KBM-7 (cell line): Measurements from ENCODE around the gene TRIM36.
A peak's percentile ranks its signal among the peaks of the same experiment; 100 is the strongest.

Experiments
- DNase-seq: peaks from one replicate; pipeline ENCODE4 v3.0.0-alpha.2; 2015
- in situ Hi-C: fragments of 300-500 bp; cut with MboI; formaldehyde crosslinking; loops from 2 replicates; pipeline ENCODE4 v1.14.3; 2020; ENCODE audit warnings: low sequenced_read_pairs, low pct_unique_long_range_greater_than_20kb, mixed read lengths

Gene TRIM36, protein sequence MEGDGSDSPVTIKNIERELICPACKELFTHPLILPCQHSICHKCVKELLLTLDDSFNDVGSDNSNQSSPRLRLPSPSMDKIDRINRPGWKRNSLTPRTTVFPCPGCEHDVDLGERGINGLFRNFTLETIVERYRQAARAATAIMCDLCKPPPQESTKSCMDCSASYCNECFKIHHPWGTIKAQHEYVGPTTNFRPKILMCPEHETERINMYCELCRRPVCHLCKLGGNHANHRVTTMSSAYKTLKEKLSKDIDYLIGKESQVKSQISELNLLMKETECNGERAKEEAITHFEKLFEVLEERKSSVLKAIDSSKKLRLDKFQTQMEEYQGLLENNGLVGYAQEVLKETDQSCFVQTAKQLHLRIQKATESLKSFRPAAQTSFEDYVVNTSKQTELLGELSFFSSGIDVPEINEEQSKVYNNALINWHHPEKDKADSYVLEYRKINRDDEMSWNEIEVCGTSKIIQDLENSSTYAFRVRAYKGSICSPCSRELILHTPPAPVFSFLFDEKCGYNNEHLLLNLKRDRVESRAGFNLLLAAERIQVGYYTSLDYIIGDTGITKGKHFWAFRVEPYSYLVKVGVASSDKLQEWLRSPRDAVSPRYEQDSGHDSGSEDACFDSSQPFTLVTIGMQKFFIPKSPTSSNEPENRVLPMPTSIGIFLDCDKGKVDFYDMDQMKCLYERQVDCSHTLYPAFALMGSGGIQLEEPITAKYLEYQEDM

DNA sequence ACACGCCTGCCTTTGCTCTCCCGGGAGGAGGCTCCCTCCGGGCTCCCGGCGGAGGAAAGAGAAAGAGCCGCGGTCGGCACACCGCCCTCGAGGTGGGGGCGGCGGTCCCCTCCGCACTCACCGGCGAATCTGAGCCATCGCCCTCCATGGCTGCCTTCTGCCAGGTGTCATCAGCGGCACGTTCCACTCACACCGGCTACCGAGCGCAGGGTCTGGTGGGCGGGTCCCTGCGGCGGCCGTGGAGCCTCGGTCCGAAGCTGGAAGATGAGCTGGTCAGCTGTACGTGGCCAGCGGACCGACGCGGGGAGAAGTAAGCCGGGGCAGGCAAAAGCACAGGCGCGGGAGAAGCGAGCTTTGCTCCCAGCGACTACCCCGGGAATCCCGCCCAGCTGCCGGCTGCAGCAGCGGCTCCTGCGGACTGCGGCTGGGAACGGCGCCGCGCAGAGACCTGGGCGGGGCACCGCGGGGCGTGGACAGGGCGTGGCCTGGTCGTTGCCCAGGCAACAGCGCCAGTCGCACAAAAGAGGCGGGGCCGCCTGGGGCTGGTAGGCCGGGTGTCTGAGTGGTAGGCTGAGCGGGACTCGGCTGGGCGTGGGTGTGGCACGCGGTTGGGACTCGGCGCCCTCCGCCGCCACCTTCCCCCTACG, at the start of gene TRIM36:
TSS of gene TRIM36 (minus strand) at position 422 of the 647 bp plus-strand sequence. CDS start at position 148, 274 bp downstream.
- in situ Hi-C loops = no loop called here
- peak; percentile 97 for DNase-seq

DNA sequence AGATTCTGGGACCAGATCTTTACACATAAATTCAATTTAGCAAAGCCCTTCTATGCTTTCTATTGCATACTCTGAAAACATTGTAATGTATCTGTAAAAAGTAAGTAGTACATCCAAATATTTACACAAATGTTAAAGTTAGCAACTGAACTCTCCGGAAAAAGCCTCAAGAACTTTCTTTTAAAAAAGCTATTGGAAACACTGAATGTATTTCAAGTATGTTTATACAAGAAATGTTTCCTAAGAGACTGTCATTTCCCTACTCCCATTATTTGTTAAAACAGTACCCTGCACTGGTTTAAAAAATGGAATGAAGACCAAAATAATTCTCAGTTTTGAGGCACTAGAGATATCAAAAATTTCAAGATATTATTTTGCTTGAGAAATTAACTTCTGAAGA, 44.8 kb upstream of the TRIM36 start:
- in situ Hi-C loops = no loop called here
- DNase-seq = no peak

DNA sequence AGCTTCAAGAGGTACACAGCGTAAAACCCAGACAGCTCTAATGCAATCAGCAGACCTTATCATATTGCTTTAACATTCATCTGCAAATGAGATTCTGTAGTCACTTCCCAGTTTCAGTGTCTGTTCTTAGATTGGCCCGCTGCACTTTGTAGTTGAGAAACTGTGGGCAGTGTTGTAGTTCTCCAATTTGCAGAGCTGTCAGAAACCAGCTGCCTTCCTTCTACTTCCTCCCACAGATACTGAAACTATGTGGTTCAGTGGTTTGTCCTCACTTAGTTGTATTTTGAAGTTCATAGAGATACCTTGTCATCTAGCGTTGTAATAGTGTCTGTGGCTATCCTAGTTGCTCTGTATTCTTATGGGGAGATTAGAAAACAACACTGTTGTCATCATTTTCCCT, 39.6 kb upstream of the TRIM36 start:
- peak; percentile 94 for DNase-seq
- in situ Hi-C loops = no loop called here

DNA sequence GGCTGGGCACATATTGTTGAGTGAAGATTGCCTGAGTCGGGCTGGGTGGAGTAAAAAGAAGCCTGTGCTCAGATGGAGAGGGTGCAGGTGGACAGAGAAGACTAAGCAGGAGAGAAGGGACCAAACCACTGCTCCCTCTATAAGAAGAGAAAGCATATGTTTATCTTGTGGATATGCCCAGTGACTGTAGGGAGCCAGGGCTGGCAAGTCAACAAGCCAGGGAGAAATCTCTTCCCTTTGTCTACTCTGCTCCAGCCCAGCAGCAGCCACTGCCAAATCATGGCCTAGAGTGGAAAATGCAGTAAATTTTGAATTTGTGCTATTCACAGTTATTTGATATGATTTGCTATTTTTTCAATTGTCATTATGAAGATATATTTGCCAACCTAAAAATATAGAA, 33.2 kb upstream of the TRIM36 start:
- DNase-seq = no peak
- in situ Hi-C loops = no loop called here

DNA sequence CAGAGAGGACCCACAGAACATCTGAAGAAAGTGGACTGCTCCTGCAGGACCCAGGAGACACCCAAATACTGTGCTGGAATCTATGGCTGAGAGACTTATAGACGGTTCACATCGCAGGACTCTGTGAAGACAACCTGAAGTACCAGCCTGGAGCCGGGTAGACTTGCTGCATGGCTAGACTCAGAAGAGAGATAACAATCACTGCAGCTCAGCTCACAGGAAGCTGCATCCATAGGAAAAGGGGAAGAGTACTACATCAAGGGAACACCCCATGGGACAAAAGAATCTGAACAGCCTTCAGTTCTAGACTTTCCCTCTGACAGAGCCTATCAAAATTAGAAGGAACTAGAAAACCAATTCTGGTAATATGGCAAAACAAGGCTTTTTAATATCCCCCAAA, 26.5 kb upstream of the TRIM36 start:
- in situ Hi-C loops = no loop called here

DNA sequence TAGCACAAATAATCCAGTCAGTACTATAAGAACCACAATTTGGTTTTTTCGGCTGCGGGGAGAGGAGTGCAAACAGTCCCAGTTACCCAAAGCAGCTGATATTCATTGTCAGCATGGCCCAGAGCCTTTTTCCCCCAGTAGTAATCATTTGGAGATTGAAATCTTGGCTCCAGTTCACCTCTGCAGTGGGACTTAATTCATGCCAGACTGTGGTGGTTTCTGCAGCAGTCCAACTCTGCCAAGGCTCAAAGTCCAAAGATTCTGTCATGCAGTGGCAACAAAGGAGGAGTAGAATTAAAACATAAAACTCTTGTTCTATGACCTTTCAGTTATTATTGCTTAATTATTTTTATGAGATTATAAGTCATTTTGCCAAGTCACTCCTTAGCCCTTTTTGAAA, 25.0 kb upstream of the TRIM36 start:
- in situ Hi-C loops = no loop called here
- DNase-seq = no peak

More for the DNA sequence above, 26.5 kb upstream of the TRIM36 start:
- DNase-seq = no peak

DNA sequence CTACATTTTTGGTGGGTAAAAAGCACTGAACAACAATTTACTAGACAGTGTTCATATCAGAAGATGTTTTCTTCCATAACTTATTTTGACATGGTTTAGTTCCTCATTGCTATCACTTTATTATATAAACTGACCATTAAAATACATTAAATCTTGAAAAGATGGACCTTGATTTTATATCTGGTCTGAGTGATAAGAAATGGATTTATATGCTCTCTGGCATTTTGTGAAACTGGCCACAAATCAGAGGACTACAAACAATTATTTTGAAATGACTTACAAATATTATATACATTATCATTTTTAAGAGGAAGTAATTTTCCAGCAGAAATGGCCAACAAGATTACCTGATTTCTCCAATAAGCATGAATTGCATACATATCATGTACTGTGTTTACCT, 23.6 kb upstream of the TRIM36 start:
- DNase-seq = no peak

DNA sequence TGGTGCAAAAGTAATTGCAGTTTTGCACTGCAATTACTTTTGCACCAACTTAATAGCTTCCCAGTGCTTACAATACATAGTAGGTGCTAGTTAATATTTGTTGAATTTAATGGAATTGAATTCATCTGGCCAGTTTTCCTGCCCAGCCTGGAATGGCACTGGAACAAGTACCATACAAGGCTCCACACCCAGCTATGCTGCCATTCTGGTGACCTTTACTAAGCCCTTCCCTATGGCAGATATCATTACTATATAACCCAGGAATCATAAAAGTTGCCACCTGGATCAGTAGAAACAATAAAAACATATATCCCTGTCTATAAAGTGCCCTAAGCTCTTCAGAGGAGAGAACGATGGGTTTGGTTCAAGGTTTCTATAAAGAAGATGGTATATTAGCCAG, 22.4 kb upstream of the TRIM36 start:
- in situ Hi-C loops = no loop called here

More for the DNA sequence above, 23.6 kb upstream of the TRIM36 start:
- in situ Hi-C loops = no loop called here

DNA sequence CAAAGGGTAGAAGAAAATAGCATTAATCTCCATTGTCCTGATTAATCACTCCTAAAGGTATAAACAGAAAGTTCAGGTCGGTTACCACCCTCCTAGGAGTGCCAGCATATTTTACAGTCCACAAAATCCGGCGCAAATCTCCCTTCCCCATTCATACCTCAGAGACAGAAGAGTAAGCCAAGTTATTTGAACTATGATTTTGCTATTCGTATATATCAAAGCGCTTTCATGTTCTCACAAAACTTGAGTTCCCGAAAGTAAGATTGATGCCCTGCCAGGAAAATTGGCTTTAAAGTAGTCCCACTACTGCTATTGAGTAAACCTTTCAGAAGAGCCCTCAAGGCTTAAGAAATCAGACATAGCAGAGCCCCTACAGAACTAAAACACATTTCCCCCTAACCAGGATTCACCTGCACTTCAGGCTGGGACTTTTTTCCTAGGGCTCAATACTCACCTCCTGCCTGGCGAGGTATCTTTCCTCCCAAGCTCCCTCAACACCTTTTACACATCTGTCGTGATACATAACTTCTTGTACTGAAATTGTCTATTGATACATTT, 21.8 kb upstream of the TRIM36 start:
- DNase-seq = no peak
- in situ Hi-C loops = no loop called here

More for the DNA sequence above, 22.4 kb upstream of the TRIM36 start:
- no peak for DNase-seq

DNA sequence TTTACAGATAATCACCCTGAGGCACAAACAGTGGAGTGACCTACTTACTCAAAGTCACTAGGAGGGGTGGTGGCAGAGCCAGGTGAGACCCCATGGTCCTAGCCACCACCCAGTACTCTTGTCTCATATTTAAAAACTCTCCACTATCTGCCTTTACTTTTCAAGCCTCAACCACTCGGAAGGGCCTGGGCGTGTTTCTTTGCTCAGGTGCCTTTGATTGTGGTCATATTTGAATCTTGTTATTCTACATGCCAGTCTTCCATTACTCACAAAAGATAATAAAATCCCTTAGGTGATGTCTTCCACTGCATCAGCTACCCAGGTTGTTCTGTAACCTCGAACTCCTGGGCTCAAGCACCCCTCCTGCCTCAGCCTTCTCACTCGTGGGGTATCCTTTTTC, 20.7 kb upstream of the TRIM36 start:
- in situ Hi-C loops = no loop called here
- DNase-seq = no peak

DNA sequence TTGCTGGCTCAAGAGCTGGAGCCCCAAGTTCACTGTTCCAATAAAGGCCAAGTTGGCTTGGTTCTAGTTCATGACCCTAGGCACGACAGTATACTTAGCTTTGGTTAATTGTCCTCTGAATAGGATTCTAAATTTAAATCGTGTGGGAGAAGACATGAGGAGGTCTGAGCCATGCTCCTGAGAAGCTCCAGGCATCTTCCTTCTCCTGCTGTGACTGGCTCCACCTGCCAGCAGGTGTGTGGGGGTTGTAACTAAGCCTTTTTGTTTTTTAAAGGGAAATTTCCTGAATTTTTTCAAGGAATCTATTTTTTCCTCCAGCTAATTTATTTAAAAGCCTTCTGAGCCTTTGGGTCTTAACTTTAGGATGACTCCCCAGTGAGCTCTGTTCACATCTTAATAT, 20.2 kb upstream of the TRIM36 start:
- DNase-seq = no peak
- in situ Hi-C loops = no loop called here

DNA sequence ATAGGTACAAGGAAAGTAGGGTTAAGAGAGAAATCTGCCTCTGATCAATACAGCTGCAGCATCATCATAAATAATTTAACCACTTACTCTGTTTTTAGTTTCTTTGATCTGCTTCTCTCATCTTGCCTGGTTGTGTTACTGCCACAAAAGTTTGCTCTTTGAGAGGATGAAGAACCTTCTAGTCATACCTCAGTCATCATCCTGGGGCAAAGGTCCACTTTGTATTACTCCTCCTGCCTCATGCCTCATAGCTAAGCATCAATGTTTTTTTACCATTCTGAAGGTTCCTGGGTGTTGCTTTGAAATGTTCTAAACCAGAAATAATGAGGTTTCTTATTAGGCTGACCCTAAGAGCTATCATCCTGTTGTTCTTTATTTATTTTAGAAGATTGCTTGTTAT, 17.1 kb upstream of the TRIM36 start:
- DNase-seq = no peak
- in situ Hi-C loops = no loop called here

DNA sequence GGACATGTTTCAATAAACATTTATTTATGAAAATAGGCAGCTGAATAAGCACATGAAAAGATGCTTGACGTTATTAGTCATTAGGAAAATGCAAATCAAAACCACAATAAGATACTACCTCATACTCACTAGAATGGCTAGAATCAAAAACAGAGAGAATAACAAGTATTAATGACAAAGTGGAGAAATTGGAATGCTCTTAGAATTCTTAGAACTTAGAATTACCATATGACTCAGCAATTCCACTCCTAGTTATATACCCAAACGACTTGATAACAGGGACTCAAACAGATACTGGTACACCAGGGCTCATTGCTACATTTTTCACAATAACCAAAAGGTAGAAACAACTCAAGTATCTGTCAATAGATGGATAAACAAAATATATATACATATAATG, 15.1 kb upstream of the TRIM36 start:
- in situ Hi-C loops = no loop called here
- DNase-seq = no peak

DNA sequence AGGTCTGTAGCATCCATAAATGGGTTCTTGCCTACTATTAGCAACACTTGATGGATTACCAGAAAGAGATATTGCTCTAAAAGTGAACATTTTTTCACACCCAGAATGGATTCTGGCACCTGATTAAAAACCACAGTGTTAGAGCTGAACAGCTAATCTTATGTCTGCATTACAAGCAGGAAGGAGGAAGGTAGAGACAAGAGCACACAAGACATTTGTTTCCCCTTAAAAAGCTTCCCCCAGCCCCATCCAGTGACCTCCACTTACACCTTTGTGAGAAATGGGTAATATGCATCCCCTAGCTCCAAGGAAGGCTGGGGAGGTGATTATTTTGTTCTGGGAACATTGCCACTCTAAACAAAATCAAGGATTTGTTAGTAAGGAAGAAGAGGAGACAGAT, 12.0 kb upstream of the TRIM36 start:
- DNase-seq = peak; percentile 52
- in situ Hi-C loops = no loop called here

DNA sequence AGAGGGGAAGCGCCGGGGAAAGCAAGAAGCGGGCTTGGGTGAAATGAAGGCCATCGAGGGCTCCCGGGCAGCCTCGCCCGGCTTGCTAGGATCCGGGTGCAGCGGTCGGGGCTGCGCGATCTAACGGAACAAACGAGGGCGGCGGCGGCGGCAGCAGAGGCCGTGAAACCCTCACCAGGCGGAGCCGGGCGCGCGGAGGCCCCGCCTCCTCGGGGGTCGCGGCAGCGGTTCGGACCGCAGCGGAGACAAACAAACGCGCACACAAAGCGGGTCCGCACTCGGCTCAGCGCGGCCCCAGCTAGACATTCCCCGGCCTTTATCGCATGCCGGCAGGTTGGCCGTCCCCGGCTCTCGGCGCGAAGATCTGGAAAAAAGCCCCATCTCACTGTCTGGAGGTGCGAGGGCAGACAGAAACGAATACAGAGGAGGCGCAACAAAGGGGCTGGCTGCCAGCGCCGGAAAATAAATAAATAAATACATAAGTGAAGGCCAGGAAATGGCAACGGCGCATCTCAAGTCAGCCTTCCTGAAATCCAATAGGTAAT, 10.5 kb upstream of the TRIM36 start:
- peak; percentile 58 for DNase-seq

DNA sequence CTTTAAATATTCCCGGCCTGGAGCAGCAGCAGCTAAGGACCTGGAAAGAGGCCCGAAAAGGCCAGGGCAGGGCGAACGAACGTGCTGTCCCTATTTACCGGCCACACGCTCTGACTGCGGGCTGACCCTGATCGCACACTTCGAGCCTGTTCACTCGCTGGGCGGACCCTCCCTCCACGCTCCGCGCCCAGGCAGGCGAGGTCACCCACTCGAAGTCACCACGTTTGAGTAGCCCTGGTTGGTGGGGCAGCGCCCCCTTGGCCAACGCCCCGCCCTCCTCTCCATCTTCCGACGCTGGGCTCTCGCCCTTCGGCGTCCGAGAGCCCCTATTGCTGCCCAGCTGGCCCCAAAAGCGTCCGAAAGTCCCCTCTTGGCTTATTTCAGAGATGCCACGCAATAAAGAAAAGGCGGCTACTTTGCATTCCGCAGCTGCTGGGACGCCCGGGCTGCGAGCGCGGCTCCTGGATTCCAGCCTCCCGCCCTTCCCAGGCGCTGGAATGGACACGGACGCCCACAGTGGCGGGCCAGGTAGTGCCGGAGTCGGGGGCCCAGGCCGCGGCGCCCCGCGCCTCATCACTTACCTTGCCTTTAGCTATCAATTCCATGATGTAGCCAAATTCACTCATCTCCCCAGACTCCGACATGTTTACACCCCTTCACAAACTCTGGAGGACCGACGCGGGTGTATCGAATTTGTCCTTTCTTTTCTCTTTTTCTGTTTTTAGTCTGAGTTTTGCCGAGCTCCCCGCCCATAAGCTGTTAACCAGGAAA, 9.9 kb upstream of the TRIM36 start:
- DNase-seq = no peak
- in situ Hi-C loops = no loop called here

More for the DNA sequence above, 10.5 kb upstream of the TRIM36 start:
- in situ Hi-C loops = no loop called here

DNA sequence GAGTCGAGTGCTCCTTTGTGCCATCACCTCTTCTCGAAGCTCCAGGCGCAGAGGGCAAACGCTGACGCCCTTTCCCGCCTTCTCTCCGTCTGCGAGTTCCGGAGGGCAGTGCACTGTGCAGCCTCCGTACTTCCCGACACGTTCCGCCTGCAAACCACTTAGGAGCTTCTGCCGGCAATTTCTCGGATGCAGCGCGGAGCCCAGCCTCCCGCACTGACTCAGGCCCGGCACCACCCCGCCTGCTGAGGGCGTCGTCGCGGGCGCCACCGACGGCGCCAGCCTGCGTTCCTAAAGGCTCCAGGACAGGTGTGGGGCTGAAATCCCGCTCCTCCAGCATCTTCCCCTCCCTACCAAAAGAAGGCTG, 9.3 kb upstream of the TRIM36 start:
- in situ Hi-C loops = no loop called here
- DNase-seq = no peak

DNA sequence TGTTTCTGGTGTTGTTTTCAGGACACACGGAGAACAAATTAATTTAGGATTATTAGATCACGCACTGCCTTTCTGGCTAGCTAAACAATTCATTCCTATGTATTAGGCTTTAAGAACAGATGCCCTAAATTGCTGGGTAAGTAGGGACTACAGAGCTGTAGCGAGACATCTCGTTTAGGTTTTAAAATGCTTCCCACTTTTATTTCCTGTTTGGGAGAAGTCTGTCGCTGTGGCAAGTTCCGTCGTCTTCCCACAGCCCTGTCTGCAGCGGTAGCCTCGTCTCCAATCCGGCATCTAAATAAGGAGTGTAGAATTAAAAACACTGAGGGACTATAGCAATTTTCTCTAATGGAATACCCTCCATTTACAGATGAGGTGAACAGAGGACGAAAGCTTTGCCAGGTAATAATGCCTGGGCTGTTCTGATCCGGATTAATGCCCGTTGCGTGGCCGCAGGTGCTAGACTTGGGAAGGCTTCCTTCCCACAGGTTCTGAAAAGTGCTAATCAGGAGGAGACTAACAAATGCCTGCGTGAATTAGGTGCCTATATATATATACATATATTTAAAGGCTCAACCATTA, 1.3 kb upstream of the TRIM36 start:
- no peak for DNase-seq
- in situ Hi-C loops = no loop called here
